ENCODE measurements around the gene RLBP1.
A peak's percentile ranks its signal among the peaks of the same experiment; 100 is the strongest.

Gene RLBP1

GRCh38 chr15:89177633-89178306, 43.6 kb downstream of the RLBP1 start:
- DNase-seq: peak; percentile 81

DNA sequence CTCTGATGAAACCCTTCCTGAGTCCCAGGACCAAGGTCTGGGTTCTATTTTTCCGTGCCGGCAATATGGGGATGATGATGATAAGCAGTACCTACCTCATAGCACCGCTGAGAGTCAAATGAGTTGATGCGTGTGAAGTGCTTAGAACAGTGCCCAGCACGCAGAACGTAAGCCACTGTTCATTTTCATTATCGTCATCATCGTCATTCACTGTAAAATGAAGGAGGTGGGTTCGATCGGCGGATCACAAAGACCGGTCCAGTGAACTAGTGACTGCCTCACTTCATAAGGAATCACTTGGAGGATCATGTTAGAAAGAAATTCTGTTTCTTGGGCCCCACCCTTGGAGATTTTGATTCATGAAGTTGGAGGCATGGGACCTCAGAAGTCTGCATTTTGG, 44.3 kb downstream of the RLBP1 start:
- no peak for DNase-seq

GRCh38 chr15:89175617-89176191, 45.7 kb downstream of the RLBP1 start:
- no peak for DNase-seq

- DNase-seq: no peak
These were observed 46.9 kb downstream of the RLBP1 start for GRCh38 chr15:89174476-89174875.

- DNase-seq: no peak
These were observed 48.5 kb downstream of the RLBP1 start for GRCh38 chr15:89172921-89173320.

DNA sequence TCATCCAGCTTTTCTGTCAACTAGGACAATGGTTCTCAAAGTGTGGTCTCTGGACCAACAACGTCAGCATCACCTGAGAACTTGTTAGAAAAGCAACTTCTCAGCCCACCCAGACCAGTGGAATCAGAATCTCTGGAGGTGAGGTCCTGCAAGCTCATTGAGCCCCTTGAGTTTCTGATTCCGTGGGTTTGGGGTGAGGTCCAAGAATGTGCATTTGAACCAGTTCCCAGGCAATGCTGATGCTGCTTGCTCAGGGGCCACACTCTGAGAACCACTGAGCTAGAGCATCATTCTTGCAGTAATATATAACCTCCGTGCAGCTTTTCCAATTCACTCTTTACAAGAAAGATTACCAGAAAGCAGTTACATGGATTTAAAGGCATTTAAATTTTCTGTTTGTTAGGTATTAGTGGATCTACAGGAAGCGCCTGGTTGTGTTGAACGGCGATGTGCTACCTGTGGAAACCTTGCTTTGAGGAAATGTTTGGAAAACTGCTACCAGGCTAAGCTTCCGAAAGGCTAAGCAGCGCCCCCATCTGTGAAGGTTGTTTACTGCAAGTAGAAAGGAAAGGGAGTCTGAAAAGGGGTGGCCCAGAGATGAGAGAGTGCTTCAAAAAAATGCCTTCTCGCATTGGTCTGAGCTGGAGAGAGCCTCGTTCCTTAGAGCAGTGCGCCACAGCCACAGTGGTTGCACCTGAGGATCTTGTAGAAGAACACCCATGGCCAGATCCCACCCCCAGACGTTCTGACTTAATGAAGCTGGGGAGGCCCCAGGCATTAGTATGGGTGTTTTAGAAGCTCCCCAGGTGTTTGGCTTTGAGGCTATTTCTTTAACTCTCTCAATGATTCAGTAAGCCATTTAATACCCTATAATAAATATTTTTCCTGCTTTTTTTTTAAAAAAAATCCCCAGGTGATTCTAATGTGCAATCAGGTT, 50.0 kb downstream of the RLBP1 start:
- DNase-seq: peak; percentile 41

- no peak for DNase-seq
These were observed 51.0 kb downstream of the RLBP1 start for GRCh38 chr15:89170364-89170763.

DNA sequence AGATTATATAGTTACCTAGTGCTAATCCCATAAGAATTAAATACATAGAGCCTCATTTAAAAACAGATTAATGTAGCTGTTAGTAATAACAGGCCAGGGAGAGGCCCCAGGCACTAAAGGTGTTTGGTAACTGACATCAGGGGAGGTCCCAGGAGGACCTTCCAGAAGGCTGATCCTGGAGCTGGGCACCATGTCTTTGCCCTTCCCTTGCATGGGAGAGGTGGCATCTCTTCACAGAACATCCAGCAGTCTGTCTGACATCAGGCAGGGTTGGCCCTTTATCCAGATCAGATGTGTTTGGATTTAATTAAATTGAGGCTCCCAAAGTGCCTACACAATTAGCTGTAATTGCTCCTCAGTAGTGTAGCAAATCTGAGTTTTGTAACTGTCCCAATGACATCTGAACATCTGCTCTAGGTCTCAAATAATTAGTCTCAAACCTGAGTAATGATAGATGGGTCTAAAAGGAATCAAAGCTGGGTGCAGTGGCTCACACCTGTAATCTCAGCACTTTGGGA, 53.0 kb downstream of the RLBP1 start:
- DNase-seq: no peak

GRCh38 chr15:89167267-89168176, 53.9 kb downstream of the RLBP1 start:
- DNase-seq: peak; percentile 71

DNA sequence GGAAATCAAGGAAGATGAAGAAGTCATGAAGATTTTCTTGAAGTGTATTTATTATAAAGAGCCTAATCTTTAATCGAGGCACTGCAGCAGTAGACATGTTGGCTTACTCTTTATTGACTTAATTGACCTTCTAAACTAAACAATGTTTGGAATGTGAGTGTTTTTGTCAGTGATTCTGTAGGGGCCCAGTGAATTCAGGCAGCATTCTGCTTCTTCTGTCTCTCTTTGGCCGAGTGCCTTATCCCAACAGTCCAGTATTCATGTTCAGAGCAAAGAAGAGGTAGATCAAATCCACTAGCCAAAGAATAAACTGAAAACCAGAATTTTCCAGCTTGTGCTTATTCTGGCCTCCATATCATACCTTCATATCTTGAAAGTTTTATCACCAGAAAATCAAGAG, 55.7 kb downstream of the RLBP1 start:
- DNase-seq: peak; percentile 20

GRCh38 chr15:89164712-89165211, 56.6 kb downstream of the RLBP1 start:
- no peak for DNase-seq

DNA sequence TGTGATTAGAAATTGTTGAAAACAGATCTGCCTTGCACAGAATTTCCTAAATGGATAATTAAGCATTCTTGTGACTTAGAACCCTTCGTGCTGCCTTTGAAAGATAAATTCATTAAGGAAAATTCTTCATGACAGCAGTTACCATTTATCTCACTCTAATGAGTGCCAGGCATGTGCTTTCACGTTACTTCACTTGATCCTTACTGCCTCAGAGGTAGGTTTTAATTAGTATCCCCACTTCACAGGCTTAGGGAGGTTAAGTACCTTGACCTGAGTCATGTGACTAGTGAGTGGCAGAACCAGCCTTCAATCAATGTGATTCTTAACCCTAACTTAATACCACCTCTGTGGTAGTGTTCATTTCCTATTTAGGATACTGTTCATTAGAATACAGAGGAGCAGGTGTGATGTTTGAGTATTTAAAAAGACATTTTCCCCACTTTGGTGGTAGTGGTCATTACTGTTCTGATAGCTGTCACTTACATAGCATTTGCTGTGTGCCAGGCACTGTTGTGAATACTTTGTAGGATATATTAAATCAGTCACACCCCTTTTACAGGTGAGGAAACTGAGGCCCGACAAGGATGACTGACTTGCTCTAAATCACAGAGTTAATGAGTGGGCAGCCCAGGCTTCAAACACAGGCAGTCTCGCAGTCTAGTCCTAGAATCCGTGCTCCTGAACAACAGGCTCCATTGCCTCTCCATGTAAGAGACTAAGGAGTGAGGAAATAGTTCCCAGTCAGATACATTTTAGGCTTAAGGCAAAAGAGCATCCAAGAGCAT, 57.9 kb downstream of the RLBP1 start:
- DNase-seq: no peak

DNA sequence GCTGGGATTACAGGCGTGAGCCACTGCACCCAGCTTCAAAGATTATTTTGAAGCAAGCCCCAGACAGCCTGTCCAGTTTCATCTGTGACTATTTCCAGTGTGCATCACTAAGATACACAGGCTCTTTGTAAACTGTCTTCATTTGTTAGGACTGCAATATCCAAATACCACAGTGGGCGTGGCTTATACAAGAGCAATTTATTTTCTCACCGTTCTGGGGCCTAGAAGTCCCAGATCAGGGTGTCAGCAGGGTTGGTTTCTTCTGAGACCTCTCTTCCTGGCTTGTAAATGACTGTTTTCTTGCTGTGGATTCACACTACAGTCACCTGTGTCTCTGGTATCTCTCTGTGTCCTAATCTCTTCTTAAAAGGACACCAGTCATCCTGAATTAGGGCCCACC, 59.7 kb downstream of the RLBP1 start:
- no peak for DNase-seq
